HCEC 1CT (cell line): ENCODE measurements around the gene SLC43A1.

Experiments
- DNase-seq: peaks from one replicate; pipeline ENCODE4 v3.0.0-alpha.2; 2017

The SLC43A1 gene

GRCh38 chr11:57497303-57498247 is 17.9 kb downstream of the SLC43A1 start:
- DNase-seq, result no peak

- no peak for DNase-seq
Measured at GRCh38 chr11:57496109-57496820, 19.2 kb downstream of the SLC43A1 start.

DNA sequence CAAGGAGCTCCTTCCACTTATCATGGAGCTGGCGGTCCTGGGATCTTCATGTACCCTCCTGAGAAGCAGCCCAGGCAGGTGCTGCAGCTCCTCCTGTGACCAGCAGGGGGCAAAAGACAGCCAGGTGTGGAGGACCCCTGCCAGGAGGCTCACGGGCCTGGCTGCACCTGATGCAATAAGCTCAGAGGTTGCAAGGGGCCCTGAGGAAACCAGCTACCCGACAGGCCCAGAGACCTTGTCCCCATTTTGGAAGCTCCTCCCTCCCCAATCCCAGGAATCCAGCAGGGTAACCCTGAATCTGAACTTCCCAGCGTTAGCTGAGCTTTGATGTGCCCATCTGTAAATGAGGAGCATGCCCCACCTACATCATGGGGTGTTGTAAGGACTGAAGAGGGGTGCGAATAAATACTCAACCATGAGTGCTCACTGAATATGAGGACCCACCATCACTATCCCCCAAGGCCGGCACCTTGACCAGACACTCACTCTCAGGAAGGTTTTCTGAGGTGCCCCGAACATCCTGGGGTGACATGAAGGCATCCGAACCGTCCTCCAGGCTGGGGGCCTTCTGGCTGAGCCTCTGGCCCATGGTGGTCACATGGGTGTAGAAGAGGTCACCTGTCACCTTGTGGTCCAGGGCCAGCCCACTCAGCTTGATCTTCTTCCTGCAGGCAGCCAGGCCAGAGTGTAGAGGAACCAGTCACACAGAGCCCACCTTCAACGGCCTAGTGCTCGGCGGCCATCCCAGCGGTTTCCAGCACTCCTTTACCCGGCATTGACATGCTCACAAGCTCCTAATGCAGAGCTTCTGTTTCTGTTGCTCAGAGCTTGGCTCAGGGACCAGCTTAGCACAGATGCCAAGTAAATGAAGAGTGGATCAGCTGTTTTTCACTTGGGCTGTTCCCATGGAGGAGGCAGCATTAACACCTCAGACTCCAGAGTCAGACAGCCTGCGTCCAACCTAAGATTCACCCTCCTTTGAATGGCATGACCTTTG is 21.7 kb downstream of the SLC43A1 start:
- no peak for DNase-seq

DNA sequence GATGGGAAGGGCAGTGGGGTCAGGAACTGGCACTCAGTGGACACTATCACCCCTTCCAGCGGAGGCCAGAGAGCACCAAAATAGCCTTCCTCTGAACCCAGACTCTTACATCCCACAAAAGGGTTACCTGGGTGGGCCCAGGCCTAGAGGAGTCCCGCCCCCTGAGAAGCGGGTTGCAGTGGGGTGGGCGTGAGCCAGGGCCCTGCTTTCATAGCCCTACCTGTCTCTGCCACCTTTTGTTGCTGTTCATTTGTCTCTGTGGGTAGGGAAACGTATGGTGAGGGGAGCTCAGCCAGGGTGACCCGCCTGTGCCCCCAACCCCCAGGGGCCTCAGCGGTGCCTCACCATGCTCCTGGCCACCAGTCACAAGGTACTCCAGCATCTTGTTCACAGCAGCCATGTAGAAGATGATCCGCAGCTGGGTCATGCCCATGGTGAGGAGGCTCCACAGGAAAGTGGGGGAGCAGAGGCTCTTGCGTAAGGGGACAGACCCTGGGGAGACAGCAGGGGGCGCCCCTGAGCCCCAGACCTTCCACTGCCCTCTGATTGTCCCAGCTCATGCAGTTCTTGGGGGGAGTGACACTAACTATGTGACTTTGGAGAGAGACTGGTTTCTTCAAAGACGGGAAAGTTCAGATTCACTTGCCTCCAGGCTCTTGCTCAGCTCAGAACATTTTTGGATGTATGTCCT is 24.0 kb downstream of the SLC43A1 start:
- peak; percentile 31 for DNase-seq

DNA sequence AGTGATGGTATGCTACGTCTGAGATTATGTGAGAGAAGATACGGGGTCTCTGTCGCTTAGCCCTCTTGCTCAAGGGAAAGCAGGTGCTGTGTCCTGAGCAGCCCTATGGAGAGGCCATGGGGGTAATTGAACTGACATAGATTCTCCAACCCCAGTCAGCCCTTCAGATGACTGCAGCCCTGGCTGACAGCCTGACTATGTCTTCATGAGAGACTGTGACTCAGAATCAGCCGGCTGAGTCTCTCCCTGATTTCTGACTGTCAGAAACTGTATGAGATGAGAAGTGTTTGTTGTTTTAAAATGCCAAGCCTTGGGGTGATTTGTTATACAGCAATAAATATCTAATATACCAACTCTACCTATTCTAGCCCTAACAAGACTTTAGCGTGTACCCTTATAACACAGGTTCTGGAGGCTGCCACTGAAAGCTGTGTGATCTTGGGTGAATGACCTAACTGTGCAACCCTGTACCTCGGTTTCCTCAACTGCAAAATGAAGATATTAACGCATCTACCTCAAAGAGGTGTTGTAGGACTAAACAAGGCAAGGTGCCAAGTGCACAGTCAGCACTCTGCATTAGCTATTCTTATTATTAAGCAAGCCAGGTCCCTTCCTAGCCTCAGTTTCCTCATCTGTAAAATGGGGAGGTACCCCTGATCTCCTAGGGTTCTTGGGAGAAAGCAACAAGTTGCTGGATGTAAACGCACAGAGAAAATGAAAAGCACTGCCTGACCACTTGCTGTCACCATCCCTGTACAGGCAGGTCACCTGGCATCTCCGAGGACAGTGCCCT is 24.9 kb downstream of the SLC43A1 start:
- DNase-seq, result peak; percentile 47

DNA sequence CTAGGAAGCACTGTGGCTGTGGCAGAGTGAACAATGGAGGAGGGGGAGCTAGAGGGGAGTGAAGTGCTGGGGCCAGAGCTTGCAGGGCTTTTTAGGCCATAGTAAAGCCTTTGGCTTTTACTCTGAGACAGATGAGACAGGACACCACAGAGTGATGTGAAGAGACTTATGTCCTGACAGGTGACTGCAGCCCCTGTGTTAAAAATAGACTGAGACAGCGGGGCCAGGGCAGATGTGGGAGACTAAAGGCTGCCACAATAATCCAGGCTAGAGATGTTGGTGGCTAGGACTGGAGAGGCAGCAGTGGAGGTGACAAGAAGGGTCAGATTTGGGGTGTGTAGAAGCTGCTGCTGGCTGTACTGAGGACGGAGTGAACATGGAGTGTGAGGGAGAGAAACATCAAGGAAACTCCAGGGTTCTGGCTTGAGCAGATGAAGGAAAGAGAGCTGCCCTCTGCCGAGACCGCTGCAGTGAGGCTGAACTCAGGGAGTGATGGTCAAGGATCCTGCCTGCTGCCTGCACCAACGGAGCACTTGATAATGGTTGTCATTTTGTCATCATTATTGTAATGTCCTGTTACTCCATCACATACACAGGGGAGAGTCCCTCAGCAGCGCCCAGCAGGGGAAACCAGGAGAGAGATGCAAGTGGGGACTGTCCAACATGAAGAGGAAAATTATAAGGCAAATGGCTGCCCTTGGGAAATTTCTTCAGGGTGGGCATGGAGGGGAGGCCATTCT is 27.4 kb downstream of the SLC43A1 start:
- DNase-seq, result no peak

DNA sequence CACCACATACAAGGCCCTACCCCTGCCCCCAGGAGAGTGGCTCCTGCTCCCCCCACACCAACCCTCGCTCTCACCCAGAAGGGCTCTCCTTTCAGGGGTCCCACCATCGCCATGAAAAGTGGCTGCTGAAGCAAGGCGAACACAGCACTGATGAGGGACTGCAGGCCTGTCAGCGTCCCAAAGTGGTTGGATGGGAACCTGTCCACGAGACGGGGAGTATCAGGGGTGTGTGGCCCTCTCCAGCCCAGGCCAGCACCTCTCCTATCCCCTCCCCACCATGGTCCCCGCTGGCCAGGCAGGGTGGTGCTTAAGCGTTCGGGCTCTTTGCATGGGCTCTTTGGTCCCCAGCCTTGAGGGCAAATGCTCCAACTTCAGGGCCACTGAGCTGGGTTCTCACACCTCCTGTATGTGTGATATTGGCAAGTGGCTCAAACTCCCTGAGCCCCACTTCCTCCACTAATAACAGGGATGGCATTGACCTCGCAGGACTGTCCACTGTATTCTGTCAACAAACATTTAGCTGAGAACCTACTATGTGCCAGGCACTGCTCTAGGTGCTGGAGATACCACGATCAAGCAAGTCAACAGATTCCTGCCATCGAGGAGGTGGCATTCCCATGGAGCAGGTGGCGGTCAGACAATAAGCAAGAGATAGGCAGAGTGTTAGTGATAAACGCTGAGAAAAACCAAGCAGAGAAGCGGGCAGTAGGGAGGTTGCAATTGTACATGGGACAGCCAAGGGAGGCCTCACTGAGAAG is 28.3 kb downstream of the SLC43A1 start:
- DNase-seq, result no peak

- peak; percentile 29 for DNase-seq
Measured at GRCh38 chr11:57485217-57485990, 30.1 kb downstream of the SLC43A1 start.

DNA sequence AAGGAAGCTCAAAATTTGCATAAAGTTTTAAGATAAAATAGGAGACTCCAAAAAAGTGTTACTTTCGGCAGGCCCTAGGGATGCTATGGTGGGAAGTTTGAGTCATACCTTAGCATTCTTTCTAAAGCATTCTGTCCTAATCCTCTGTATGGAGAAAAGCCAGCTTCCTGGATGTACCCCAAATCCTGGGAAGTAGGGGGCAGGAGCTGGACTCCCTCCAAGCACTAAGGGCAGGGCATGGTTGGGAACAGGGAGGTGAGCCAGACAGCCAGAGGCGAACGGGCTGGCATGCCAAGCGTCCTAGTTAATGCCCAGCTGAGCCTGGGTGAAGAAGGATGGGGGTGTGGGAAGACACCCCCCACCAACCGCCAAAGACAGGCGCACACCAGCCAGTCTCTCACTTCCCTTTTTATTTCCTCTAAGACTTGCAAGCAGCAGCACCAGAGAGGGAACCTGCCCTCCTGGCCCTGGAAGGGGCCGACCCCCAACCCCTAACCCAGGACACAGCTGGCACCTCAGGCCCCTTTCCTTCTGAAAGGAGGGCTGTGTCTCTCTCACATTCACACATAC is 31.3 kb downstream of the SLC43A1 start:
- no peak for DNase-seq

DNA sequence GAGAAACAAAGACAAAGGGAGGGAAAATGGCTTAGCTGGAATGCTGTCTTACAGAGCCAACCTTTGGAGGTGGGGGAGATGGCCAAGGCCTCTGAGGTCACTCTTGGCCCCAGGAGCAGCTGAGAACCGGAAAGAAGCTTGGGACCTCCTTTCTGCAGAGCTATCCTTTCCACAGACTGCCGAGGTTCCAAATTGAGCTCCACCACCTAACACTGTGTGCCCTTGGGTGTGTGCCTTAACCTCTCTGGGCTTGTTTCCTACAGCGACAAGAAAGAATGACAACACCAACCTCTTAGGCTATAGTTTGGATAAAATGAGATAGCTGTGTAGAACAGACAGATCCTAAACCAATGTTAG is 32.0 kb downstream of the SLC43A1 start:
- no peak for DNase-seq

GRCh38 chr11:57482782-57483561 is 32.5 kb downstream of the SLC43A1 start:
- peak; percentile 22 for DNase-seq

DNA sequence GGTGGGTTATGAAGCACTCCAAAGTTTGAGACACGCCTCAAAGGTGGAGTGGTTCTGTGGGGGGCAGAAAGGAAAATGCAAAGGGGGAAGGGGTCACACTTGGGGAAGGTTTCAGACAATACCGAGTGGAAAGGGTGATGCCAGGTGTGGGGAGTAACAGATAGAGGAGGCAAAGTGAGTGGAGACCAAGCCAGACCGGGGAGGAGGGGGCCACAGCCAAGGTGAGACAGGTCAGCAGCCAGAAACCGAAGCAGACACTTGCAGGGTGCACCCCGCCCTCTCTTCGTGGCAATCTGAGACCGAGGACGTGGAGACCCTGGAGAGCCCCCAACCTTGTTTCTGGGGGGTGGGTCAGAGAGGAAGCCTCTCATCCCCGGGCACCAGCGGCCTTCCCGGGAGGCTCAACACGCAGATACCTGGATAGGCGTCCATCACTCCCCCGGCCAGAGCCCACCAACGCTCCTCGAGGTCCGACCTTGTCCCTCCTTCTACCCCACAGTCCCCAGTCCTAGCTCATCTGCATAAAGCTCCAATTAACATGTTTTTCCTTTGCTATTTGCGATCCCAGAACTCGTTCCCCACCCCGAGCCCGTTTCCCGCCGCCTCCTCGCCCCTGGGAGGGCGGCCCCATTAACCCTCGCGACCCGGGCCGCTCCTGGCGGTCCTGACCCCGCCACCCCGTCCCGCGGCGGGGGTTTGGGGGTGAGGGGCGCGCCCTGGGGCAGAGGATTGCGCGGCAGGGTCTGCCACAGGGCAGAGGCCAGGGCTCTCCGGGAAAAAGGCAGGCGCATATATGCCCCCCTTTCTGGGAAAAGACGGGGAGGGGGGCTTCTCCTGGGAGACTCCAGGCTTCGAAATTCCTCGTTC is 33.4 kb downstream of the SLC43A1 start:
- no peak for DNase-seq

- no peak for DNase-seq
Measured at GRCh38 chr11:57481315-57481714, 34.2 kb downstream of the SLC43A1 start.

DNA sequence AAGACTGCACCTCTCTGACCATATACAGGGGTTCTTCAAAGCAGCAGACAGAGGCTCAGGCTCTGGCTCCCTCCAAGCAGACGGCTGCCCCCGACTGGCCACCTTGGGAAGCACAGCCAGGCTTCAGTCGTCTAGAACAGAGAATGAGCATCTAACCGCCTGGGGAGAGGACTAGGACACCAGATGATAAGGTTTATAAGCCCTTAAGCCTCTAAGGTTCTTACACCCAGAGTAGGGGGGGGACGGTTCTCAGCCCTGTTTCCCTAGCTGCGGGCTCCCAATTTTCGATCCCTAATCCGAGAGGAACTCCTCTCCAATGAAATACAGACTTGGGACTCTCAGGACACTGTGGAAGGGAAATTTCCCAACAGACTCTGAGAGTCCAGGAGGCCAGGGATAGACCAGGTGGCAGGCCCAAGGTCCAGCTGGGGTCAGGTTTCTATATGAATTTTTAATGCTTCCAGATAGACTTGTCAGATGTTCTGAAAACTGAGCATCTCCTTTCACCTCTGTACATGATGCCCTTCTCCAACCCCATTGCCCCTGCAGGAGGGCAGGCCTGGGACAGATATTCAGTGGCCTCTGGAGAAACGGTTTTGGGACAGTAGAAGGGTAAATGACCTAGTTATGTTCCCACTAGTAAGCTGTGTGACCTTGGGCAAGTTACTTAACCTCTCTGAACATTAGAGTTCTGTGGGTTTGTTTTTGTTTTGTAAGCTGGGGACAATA is 34.9 kb downstream of the SLC43A1 start:
- DNase-seq, result peak; percentile 55

- no peak for DNase-seq
Measured at GRCh38 chr11:57479911-57480310, 35.6 kb downstream of the SLC43A1 start.

GRCh38 chr11:57479021-57479663 is 36.4 kb downstream of the SLC43A1 start:
- DNase-seq, result no peak
